HG02678 (cell line): ENCODE data around the gene GPRC5B.

ENCODE experiments used
- ATAC-seq: cut with Tn5 transposase; IDR thresholded peaks from one replicate; pipeline ENCODE4 v1.9.1; 2021; ENCODE audit warnings: mild to moderate bottlenecking, moderate library complexity; ENCODE audit not compliant: unreplicated experiment

GPRC5B gene

DNA sequence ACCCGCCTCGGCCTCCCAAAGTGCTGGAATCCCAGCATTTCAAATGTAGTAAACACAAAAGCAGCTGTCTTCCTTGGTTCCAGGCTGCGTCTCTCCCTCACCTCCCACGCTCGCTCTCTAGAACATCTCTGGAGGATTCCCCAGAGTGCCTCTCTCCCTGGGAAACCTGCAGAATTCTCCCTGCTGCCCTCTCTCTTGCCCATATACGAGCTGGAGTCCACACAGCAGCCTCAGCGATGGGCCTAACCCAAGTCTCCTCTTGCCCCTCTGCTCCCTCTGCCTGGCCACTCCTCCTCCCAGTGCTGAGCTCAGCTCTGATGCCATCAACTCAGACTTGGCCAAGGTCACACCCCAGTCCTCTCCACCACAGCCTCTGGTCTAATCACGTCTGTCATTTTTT lies 10.6 kb downstream of the GPRC5B start:
- no peak for ATAC-seq

DNA sequence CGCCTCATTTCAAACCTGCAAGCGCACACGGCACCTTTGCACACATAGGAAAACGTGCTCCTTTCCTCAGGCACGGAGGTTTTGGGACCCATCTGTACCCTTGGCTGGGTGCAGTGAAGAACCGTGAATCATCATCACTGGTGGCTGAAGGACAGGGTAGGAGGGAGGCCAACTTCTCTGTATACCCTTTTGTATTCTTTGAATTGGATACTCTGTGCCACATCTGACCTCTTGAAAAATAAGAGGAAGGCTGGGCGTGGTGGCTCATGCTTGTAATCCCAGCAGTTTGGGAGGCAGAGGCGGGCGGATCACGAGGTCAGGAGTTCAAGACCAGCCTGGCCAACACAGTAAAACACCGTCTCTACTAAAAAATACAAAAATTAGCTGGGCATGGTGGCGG lies 11.7 kb downstream of the GPRC5B start:
- ATAC-seq: no peak

DNA sequence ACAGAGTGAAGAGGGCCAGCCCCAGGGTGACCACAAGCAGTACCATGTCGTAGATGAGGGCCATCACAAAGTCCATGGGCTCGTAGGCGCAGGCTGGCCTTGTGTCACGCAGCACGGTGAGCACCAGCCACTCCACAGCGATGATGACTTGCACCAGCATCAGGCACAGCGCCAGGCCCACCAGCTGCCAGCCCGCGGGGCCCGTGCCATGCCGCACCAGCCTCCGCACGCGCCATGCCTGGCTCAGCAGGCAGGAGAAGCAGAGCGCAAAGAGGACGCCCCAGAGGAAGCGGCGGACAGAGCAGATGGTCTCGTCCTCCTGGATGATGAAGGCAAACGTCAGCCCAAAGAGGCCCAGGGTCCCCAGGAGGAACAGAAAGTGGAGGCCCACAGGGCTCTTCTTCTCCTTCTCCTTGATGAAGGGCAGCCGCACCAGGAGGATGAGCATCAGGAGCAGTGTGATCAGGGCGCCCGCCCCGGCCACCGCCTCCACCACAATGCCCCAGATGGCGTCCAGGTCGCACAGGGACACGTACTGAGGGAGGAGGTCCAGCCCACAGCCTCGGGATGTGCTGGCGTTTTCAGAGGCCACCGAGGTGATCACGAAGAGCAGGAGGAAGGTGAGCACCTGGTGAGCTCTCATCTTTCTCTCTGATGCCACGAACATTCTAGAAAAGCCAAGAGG lies 12.3 kb downstream of the GPRC5B start:
- no peak for ATAC-seq

DNA sequence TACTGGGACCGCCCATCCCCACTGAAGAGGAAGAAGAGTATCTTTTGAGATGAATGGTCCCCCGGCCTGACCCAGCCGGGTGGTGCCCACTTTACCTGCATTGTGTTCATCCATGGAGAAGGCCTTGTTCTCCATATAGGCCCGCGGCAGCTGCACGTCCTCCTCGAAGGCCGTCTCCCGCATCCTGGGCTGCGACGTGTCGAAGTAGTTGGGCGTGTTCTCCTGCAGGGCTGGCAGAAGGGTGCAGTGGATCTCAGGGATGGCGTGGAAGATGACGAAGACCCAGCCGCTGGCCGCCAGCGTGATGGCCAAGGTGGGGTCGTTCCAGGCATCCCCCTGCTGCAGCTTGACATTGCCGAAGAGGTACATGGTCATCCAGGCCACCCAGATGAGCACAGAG lies 12.9 kb downstream of the GPRC5B start:
- no peak for ATAC-seq

DNA sequence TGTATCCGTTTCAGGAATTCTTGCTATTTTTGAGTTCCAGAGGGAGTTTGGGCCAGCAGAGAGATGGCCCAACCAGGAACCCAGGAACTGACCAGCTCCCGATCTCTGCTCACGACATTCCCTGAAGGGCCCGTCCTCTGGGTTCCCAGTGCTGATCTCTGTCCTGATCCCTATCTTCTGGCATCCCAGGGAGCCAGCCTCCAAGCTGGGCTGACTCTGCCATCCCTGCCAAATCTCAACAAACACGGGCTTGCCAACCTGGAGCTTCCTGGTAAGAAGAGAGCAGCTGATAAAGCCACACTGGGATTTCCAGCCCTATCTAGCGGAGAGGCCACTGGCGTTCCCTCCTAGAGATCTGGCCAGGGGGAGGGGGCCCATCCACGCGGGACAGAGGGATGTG lies 16.2 kb downstream of the GPRC5B start:
- ATAC-seq: no peak

DNA sequence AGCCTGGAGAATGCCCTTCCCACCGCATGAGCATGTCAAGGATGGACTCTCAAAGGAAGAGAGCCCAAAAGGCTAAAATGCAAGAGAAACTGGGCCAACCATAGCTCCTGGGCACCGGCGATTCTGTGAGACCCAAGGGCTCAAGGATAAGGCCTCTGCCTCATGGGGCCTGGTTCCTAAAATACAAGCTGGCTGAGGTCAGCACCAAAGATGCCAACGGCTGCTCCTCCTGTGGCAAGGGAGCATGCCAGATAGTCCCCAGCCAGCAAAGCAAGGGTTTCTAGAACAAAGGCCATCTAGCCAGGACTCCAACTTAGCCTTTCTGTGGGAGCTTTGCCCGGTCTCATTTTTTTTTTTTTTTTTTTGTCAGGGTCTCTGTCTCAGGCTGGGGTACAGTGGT lies 20.1 kb downstream of the GPRC5B start:
- ATAC-seq: no peak

DNA sequence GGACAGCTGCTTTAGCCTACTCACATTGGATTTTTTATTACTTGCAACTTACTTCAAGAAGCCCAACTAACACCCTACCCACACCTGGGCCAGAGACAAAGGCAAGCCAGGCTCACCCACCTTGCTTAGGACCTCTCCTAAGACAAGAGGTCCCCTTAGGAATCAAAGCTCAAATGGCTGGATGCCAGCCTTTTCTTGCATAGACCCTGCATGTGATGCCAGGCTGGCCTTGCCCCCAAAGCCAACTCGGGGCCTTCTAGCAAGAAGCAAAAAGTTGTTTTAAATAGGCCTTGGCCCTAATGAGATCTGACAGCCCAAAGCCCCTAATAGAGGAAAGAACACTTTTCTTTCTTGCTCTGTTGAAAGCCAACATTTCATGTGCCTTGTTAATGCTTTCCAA lies 20.7 kb downstream of the GPRC5B start:
- no peak for ATAC-seq

DNA sequence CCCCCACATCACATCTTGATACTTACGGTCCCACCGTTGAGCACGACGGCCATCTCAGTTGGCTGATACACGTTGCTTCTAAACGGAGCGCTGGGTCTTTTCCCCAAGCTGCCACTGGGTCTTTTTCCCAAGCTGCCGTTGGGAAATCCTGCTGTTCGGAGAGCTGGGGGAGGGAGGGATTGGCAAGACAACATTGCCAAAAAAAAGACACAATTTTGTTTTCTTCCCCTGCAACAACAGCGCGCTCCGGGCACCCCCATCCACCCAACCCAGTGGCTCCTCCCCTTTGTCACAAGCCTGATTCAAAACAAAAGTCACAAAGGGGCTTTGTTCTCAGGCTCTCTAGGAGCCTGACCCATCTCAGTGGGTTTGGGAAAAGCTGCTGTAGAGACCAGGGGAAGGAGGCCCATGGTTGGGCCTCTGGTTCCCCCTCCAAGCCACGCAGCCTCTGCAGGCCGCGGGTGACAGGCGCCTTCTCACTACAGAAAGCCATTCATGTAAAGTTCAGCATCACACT lies 22.8 kb downstream of the GPRC5B start:
- no peak for ATAC-seq

DNA sequence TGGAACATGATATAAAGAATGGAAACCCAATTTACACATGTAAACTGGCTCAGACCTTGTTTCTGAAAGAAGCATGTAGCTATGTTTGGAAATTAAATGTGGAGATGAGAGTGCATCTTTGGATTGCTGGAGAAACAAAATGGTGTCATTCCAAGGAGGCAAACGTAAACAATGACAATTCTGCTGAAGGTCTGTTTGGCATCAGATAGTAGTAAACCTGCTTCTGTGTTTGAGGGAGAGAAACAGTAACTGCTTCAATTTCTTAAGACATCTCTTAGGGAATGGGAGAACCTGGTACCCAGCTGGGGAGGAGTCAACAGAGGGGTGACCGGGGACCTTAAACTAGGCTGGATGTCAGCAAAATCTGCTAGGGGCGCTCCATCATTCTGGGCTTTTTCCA lies 23.5 kb downstream of the GPRC5B start:
- no peak for ATAC-seq

DNA sequence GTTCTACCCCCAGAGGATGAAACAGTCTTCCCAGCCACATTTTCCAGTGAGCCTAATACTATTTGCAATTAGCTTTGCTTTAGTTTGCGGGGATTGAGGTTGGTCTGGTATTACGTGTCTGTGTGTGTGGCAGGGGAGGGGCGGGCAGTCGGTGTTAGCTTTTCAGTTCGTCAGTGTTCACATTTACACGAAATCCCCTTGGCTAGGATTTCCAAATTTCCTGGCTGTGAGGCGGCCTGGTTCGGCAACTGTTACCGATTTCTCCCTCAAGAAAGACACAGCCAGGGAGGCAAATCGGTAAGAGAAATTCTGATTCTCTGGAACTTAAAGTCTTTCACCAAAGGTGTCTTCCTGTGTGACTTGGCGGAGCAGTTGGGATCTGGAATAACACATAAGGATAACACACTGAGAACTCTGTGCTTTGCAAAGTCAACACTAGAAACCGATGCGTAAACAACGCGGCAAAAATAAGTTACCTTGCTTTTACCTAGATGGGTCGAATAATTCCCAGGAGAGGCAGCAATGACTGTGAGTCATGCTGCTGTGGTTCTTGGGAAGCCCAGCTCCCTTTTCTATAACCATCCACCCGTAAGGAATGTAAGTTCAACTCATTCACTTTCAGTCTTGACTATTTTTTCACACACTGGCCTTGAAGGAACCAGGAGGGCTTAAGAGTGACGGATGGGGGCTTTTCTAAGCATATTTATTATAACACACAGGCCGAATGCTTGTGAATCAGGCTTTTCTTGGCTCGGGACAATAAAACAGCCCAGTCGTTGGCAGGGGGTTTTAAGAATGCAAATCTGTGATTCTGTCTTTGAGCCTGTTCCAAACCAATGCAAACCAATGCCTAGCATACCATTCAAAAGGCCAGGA lies 24.2 kb downstream of the GPRC5B start:
- no peak for ATAC-seq

DNA sequence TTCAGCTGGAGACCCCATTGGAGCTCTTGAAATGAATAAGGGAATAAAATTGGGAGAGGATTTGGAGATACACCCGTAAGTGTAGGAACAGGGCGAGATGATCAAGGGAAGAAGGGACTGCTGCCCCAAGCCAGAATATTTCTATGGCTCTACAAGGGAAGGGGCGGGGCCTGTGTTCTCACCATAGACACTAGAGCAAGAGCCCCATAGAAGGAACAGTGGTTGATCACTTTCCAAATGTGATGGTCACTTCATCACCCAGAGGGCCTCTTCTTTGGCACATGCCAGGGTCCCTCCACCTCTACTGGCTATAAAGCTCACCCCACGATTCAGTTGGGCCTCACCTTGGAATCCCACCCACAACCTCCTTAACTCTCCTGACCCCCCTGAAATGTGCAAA lies 25.0 kb downstream of the GPRC5B start:
- ATAC-seq: no peak

DNA sequence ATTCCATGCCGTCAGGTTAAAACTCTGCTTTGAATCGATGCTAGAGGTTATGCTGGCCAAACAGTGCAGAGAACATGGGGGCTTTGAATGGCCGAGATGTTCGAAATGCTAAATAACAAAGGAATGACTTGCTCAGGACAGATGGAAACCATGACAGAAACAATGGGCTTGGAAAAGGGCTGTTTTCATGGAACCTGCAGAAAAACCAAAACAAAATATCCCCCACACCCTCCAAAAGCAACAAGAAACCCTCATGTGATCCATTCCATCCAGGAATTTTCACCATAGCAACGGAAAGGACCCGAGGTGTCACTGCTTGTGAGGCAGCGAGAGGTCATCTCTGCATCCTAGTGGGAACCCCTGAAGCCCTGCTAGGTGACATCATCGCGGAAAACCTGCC lies 25.5 kb downstream of the GPRC5B start:
- no peak for ATAC-seq

DNA sequence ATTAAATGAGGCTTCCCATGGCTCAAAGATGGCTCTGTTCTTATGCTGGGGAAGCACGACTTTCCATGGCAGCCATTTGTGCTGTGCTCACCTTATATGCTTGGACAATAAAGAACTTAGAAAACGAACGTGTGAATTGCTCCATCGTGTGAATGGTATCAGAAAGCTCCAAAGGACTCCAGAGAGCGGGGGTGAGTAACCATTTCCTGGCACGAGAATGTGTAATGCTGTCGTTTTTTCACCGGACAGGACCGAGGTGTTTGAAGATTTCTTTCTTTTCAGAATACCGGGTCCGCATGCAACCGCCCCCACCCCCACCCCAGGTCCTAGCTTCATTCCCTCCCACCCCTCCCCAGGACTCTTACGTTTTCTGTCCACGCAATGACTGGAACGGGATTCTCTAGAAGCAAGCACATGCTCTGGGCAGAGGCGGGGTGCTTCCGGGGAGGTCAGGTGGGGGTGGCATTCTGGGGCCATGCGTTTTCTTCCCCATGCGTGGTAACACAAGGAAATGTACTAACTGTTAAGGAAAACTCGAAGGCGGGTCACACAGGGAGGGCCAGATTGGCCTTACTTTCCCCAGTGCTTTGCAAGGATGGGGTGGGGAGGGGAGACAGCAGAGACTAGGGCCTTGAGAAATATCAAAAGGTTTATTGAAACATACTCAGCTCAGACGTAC lies 26.2 kb downstream of the GPRC5B start:
- no peak for ATAC-seq

DNA sequence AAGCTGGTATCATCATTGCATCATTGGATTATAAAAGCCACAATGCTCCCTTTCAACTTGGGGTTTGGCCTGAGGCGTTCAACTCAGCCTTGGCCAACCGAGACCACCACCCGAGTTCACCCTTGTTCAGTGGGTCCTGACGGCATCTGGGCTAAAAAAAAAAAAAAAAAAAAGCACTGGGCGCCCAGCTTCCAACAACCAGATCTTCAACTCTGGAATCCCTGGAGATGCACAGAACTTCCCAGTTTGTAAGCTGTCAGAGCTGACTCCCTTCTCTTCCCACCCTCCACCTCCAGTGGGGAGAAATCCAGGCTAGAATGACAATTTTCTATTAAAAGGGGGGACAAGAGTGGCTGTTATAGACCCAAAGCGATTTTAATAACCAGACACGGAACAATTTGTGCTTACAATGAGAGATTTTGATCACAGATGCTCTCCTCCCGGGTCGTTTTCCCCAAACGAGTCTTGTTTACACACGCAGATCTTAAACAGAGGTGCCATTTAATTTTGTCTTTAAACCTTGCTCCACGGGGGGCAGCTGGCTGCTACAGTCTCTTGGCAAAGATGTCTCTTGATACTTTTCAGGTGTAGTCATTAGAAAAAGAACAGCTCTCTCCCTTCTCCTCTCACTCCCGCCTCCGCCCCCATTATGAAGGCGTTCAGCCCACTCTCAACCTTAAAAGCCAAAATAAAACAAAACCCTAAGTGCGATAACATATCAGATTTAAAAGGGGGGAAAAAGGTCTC lies 26.9 kb downstream of the GPRC5B start:
- ATAC-seq: no peak

DNA sequence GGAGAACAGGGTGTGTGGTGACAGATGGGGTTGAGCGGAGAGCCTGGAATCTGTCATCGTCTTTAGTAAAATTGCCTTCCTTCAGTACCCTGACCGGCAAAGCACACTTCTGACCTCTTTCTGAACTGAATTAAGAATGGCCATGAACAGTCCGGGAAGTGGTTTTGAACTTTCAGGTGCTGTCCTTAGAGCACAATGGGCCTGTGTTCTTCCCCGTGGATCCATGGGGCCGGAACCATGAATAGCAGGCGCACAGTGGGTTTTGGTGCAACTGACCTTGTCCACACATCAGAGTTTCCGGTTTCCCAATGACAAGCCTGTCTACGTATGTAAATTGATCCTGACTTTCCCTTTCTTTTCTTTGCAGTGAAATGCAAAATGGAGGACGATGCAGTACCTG lies 28.5 kb downstream of the GPRC5B start:
- ATAC-seq: no peak

DNA sequence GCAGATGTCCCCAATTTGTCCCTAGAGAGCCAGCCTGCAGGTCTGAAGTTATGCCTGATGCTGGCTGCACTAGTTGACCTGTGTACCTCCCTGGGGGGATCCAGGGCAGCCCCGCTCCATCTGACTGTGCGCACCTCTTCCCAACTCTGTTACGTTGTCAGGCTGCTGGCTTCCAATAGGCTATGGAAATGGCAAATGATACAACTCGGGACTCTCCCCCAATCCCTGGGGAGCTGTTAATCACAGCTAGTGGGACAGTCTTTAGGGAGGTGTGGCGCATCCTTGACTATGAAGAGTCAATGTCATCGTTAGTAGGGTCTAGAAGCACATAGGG lies 30.1 kb downstream of the GPRC5B start:
- no peak for ATAC-seq

DNA sequence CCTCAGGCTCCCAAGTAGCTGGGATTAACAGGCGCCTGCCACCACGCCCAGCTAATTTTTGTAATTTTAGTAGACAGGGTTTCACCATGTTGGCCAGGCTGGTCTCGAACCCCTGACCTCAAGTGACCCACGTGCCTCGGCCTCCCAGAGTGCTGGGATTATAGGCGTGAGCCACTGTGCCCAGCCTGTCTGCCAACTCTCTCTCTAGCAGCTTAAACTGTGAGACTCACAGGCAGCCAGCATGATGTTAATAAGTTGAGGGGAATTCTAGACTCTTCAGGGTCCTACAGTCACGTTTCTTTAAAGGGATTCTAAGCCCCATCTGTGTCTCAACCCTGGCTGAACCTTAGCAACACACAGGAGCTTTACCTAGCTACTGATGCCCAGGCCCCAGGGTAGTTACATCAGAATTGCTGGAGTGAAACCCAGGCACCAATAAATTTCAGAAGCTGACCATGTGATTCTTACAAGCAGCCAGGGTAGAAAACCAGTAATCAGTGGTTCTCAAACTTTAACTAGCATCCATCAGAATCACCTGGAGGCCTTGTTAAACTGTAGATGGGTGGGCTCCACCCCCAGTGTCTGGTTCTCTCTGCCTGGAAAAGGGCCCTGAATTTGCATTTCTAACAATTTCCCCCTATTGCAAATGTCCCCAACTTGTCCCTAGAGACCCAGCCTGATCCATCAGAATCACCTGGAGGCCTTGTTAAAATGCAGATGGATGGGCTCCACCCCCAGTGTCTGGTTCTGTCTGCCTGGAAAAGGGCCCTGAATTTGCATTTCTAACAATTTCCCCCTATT lies 30.7 kb downstream of the GPRC5B start:
- ATAC-seq: no peak

DNA sequence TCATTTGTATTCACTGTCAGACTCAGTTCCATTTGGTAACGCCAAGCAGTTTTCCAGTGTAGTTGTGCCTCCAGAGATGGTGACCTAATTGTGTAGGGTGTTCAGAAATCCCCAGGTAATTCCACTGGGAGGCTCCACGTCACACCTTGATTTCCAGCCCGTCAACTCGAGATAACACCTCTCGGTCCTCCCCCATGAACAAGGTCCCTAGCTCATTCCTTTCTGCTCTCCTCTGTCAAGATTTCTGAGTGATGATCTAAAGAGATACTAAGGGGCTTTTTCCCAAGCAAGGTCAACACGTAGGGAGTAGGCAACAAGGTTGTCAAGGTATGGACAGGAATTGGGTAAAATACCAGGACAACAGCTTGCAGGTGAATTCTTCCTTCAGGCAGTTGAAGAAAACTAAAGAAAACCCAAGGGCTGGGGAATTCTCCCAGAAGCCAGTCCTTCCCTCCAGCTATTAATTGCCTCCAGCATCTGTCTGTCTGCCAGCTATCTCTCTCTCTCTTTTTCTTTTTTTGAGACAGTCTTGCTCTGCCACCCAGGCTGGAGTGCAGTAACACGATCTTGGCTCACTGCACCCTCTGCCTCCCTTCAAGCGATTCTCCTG lies 31.4 kb downstream of the GPRC5B start:
- ATAC-seq: no peak

DNA sequence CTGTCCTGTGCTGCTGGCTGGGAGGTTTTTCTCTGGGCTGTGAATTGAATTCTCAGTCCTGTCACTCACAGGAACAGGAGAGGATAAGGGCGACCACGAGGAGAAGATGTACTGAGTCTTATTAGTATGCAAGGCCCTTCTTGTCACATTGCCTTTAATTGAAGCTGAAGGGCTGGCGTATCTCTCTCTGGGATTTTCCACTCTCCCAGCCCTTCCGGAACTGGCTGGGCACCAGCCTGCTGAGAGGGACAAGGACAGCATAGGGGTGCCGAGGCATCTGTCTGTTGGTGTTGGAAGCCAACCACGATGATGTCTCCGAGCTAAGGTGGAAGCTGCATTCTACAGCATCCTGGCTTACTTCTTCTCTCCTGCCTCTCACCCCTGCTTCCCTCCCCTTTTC lies 33.2 kb downstream of the GPRC5B start:
- ATAC-seq: no peak
